H1 (cell line): Measurements from ENCODE around the gene SCP2. TPM values are rescaled to one million over a fixed set of nuclear protein-coding genes. Genes with fewer than 3 reads are reported as not detected.

Experiments used
- CBX5 ChIP-seq: fragments of 300-800, 300-1000 bp; sonication (generic); IDR thresholded peaks from 2 replicates; pipeline ENCODE4 v1.7.1; 2016; ENCODE audit warnings: antibody characterized with exemption, low read length, low read depth
- CEBPB ChIP-seq: IDR thresholded peaks from 2 replicates; pipeline ENCODE4 v1.6.1; 2012; ENCODE audit warnings: low read depth, low read length
- CTCF ChIP-seq, 3 experiments: IDR thresholded peaks; 1 replicate in 2 of 3; 2 replicates in 1 of 3; pipeline versions ENCODE4 v1.5.1 to v1.6.1; 2011; ENCODE audit warnings: low read length in 3 of 3, mild to moderate bottlenecking in 3 of 3, inconsistent platforms in 2 of 3, low read depth in 1 of 3, moderate library complexity in 1 of 3; ENCODE audit not compliant: insufficient read depth in 1 of 3; ENCODE audit errors: control extremely low read depth in 1 of 3
- HDAC6 ChIP-seq: IDR thresholded peaks from one replicate; pipeline ENCODE4 v1.7.1; 2012; ENCODE audit warnings: low read depth, mild to moderate bottlenecking, inconsistent platforms, low read length, moderate library complexity
- KDM5A ChIP-seq: fragments of 200-600 bp; IDR thresholded peaks from 2 replicates; pipeline ENCODE4 v1.7.1; 2012; ENCODE audit warnings: mild to moderate bottlenecking, low read length, inconsistent platforms, mixed read lengths
- NRF1 ChIP-seq: IDR thresholded peaks from 2 replicates; pipeline ENCODE4 v1.6.1; 2011; ENCODE audit warnings: mild to moderate bottlenecking, low read depth, low read length, improper control_type of control experiment
- SIX5 ChIP-seq: IDR thresholded peaks from 2 replicates; pipeline ENCODE4 v1.6.1; 2011; ENCODE audit warnings: mild to moderate bottlenecking, low read depth, low read length
- polyA plus RNA-seq, 7 experiments: library from polyadenylated mRNA; depleted of rRNA in 3 of 7; stranded (reverse) in 5 of 7; unstranded in 2 of 7; fragments of >200 nt in 5 of 7; fragments of 200-250 nt in 2 of 7; gene quantifications; 1 replicate in 5 of 7; 2 replicates in 1 of 7; 4 replicates in 1 of 7; pipeline versions ENCODE4 v1.2.1 to v1.2.3, GENCODE V29; 2011 to 2013; ENCODE audit warnings: missing spikeins in 2 of 7, mixed read lengths in 2 of 7
- total RNA-seq: library from RNA; stranded (reverse); fragmentation: NEBNext Ultra II Directional; extraction: Animal tissue kit (Norgen Biotek cat#: 25700); gene quantifications from 2 replicates; pipeline ENCODE4 v1.2.1, GENCODE V29; 2021
- TF ChIP-seq, protein P1 (sequence below): fragments of 300-600 bp; sonication (generic); IDR thresholded peaks from 2 replicates; pipeline ENCODE4 v1.7.1; 2012; ENCODE audit warnings: low read length, moderate library complexity, mild to moderate bottlenecking, inconsistent platforms; ENCODE audit not compliant: insufficient replicate concordance

SCP2 gene
- total and polyA plus RNA-seq, 2 of the 8 experiments (the other 6 are each of a cell fraction or from before 2014, with no cell fraction given): 20.9 to 54.3 TPM

DNA sequence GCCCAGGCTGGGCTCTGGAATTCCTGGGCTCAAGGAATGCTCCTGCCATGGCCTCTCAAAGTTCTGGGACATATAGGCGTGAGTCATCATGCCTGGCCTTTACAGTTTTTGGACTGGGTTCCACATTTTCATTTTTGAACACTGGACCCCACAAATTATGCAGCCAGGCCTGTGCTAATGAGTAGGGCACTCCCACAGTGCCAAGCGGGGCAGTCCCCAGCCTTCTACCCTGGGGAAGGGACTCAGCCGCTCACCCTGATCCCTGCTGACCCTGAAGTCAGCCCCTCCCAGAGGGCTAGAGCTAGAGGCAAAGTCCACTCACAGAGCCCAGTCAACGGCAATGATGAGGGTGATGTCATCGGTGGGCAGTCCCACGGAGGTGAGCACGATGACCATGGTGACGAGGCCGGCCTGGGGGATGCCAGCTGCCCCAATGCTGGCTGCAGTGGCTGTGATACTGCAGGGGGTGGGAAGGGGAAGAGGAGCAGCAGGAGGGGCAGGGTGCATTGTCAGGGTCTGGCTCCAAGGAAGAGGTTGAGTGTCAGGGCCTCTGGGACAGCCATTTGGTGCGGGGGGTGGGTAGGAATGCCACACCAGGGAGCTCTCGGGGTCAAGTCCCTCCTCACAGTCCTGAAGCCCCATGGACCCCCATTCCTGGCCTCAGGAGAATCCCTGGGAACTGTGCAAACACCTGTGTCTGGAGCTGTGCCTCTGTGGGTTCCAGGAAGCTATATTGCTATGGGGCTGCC, 162.6 kb downstream of the SCP2 start (continued):
- TF ChIP-seq, protein P1, sequence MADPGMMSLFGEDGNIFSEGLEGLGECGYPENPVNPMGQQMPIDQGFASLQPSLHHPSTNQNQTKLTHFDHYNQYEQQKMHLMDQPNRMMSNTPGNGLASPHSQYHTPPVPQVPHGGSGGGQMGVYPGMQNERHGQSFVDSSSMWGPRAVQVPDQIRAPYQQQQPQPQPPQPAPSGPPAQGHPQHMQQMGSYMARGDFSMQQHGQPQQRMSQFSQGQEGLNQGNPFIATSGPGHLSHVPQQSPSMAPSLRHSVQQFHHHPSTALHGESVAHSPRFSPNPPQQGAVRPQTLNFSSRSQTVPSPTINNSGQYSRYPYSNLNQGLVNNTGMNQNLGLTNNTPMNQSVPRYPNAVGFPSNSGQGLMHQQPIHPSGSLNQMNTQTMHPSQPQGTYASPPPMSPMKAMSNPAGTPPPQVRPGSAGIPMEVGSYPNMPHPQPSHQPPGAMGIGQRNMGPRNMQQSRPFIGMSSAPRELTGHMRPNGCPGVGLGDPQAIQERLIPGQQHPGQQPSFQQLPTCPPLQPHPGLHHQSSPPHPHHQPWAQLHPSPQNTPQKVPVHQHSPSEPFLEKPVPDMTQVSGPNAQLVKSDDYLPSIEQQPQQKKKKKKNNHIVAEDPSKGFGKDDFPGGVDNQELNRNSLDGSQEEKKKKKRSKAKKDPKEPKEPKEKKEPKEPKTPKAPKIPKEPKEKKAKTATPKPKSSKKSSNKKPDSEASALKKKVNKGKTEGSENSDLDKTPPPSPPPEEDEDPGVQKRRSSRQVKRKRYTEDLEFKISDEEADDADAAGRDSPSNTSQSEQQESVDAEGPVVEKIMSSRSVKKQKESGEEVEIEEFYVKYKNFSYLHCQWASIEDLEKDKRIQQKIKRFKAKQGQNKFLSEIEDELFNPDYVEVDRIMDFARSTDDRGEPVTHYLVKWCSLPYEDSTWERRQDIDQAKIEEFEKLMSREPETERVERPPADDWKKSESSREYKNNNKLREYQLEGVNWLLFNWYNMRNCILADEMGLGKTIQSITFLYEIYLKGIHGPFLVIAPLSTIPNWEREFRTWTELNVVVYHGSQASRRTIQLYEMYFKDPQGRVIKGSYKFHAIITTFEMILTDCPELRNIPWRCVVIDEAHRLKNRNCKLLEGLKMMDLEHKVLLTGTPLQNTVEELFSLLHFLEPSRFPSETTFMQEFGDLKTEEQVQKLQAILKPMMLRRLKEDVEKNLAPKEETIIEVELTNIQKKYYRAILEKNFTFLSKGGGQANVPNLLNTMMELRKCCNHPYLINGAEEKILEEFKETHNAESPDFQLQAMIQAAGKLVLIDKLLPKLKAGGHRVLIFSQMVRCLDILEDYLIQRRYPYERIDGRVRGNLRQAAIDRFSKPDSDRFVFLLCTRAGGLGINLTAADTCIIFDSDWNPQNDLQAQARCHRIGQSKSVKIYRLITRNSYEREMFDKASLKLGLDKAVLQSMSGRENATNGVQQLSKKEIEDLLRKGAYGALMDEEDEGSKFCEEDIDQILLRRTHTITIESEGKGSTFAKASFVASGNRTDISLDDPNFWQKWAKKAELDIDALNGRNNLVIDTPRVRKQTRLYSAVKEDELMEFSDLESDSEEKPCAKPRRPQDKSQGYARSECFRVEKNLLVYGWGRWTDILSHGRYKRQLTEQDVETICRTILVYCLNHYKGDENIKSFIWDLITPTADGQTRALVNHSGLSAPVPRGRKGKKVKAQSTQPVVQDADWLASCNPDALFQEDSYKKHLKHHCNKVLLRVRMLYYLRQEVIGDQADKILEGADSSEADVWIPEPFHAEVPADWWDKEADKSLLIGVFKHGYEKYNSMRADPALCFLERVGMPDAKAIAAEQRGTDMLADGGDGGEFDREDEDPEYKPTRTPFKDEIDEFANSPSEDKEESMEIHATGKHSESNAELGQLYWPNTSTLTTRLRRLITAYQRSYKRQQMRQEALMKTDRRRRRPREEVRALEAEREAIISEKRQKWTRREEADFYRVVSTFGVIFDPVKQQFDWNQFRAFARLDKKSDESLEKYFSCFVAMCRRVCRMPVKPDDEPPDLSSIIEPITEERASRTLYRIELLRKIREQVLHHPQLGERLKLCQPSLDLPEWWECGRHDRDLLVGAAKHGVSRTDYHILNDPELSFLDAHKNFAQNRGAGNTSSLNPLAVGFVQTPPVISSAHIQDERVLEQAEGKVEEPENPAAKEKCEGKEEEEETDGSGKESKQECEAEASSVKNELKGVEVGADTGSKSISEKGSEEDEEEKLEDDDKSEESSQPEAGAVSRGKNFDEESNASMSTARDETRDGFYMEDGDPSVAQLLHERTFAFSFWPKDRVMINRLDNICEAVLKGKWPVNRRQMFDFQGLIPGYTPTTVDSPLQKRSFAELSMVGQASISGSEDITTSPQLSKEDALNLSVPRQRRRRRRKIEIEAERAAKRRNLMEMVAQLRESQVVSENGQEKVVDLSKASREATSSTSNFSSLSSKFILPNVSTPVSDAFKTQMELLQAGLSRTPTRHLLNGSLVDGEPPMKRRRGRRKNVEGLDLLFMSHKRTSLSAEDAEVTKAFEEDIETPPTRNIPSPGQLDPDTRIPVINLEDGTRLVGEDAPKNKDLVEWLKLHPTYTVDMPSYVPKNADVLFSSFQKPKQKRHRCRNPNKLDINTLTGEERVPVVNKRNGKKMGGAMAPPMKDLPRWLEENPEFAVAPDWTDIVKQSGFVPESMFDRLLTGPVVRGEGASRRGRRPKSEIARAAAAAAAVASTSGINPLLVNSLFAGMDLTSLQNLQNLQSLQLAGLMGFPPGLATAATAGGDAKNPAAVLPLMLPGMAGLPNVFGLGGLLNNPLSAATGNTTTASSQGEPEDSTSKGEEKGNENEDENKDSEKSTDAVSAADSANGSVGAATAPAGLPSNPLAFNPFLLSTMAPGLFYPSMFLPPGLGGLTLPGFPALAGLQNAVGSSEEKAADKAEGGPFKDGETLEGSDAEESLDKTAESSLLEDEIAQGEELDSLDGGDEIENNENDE: no peak
- no peak for TF ChIP-seq NRF1
- TF ChIP-seq CTCF (IDR thresholded peaks at IDR 0.05; ENCODE audit: control extremely low read depth in 1 of 3, insufficient read depth in 1 of 3, low read depth in 1 of 3, low read length in 3 of 3): no peak
- no peak for TF ChIP-seq KDM5A
- TF ChIP-seq SIX5: no peak
- no peak for TF ChIP-seq CEBPB
- TF ChIP-seq HDAC6: no peak
- TF ChIP-seq CBX5: no peak
